GM23338 (cell line): Measurements from ENCODE around the gene NRN1. TPM values are rescaled to one million over a fixed set of nuclear protein-coding genes. Genes with fewer than 3 reads are reported as not detected.
A peak's percentile ranks its signal among the peaks of the same experiment; 100 is the strongest.

ENCODE experiments used
- ATAC-seq: fragments of 200-7000 bp; cut with Tn5 transposase; 3 replicates; pipeline ENCODE4 v1.9.1; 2020
- DNase-seq: peaks from one replicate; pipeline ENCODE4 v3.0.0-alpha.2; 2015; ENCODE audit warnings: low spot score
- H2AFZ ChIP-seq: fragments of 200-600 bp; sonication (generic); 2 replicates; pipeline ENCODE4 v1.8.0; 2016; ENCODE audit warnings: antibody characterized with exemption, mild to moderate bottlenecking, moderate library complexity
- H3F3A ChIP-seq: fragments of 200-600 bp; sonication (generic); replicated peaks from 2 replicates; pipeline ENCODE4 v1.8.0; 2017; ENCODE audit warnings: antibody characterized with exemption, mixed run types, low read depth
- H3K27ac ChIP-seq: fragments of 200-600 bp; sonication (generic); 2 replicates; pipeline ENCODE4 v1.6.1; 2016; ENCODE audit warnings: low read depth
- H3K27me3 ChIP-seq: fragments of 200-600 bp; sonication (generic); 2 replicates; pipeline ENCODE4 v1.8.0; 2016; ENCODE audit warnings: mild to moderate bottlenecking, mixed run types, moderate library complexity; ENCODE audit not compliant: insufficient read depth
- H3K36me3 ChIP-seq: fragments of 200-600 bp; sonication (generic); 2 replicates; pipeline ENCODE4 v1.8.0; 2016; ENCODE audit warnings: mild to moderate bottlenecking; ENCODE audit not compliant: insufficient read depth
- H3K4me1 ChIP-seq: fragments of 200-600 bp; sonication (generic); 2 replicates; pipeline ENCODE4 v1.8.0; 2016; ENCODE audit warnings: mild to moderate bottlenecking, moderate library complexity; ENCODE audit not compliant: insufficient read depth
- H3K4me2 ChIP-seq: fragments of 200-600 bp; sonication (generic); 2 replicates; pipeline ENCODE4 v1.7.1; 2017; ENCODE audit warnings: mixed run types
- H3K4me3 ChIP-seq: fragments of 200-600 bp; sonication (generic); 2 replicates; pipeline ENCODE4 v1.6.1; 2016; ENCODE audit warnings: mixed run types
- H3K79me2 ChIP-seq: fragments of 200-600 bp; sonication (generic); replicated peaks from 2 replicates; pipeline ENCODE4 v1.8.0; 2017; ENCODE audit warnings: mild to moderate bottlenecking; ENCODE audit not compliant: insufficient read depth
- H3K9me2 ChIP-seq: fragments of 200-600 bp; sonication (generic); 2 replicates; pipeline ENCODE4 v1.8.0; 2017; ENCODE audit not compliant: insufficient read depth
- H4K20me1 ChIP-seq: fragments of 200-600 bp; sonication (generic); replicated peaks from 2 replicates; pipeline ENCODE4 v1.8.0; 2017; ENCODE audit warnings: mild to moderate bottlenecking; ENCODE audit not compliant: insufficient read depth
- H3K27ac Mint-ChIP-seq: 2 replicates; pipeline ENCODE4 v1.8.0; 2020; ENCODE audit warnings: inconsistent platforms, mild to moderate bottlenecking, moderate library complexity, mixed read lengths
- H3K27me3 Mint-ChIP-seq: 3 replicates; pipeline ENCODE4 v1.8.0; 2022; ENCODE audit warnings: low read depth, mild to moderate bottlenecking, moderate library complexity, mixed read lengths, inconsistent platforms; ENCODE audit not compliant: insufficient read depth, poor library complexity
- H3K36me3 Mint-ChIP-seq: 3 replicates; pipeline ENCODE4 v1.8.0; 2021; ENCODE audit warnings: low read depth, mild to moderate bottlenecking, inconsistent platforms, moderate library complexity, mixed read lengths
- H3K4me1 Mint-ChIP-seq: 3 replicates; pipeline ENCODE4 v1.8.0; 2020; ENCODE audit warnings: mild to moderate bottlenecking, inconsistent platforms, mixed read lengths
- H3K4me3 Mint-ChIP-seq: 3 replicates; pipeline ENCODE4 v1.8.0; 2021; ENCODE audit warnings: moderate library complexity, mild to moderate bottlenecking, inconsistent platforms, mixed read lengths
- H3K9me3 Mint-ChIP-seq: 3 replicates; pipeline ENCODE4 v1.8.0; 2020; ENCODE audit warnings: moderate library complexity, mild to moderate bottlenecking, inconsistent platforms, mixed read lengths
- EZH2 ChIP-seq: fragments of 200-600 bp; sonication (generic); IDR thresholded peaks from one replicate; pipeline ENCODE4 v1.8.0; 2017; ENCODE audit warnings: antibody characterized with exemption, mild to moderate bottlenecking, low read depth; ENCODE audit not compliant: unreplicated experiment
- JUNB ChIP-seq: IDR thresholded peaks from one replicate; pipeline ENCODE4 v1.6.1; 2016; ENCODE audit warnings: antibody characterized with exemption; ENCODE audit not compliant: unreplicated experiment
- NANOG ChIP-seq: IDR thresholded peaks from 2 replicates; pipeline ENCODE4 v1.6.1; 2016; ENCODE audit warnings: antibody characterized with exemption, borderline replicate concordance
- STAT1 ChIP-seq: IDR thresholded peaks from one replicate; pipeline ENCODE4 v1.6.1; 2016; ENCODE audit warnings: antibody characterized with exemption; ENCODE audit not compliant: unreplicated experiment
- ZNF114 ChIP-seq: fragments of 250-450 bp; sonication (Bioruptor Pico); IDR thresholded peaks from 2 replicates; pipeline ENCODE4 v1.5.0; 2020; ENCODE audit warnings: mild to moderate bottlenecking, moderate library complexity
- ZNF331 ChIP-seq: fragments of 250-450 bp; sonication (Bioruptor Pico); IDR thresholded peaks from 2 replicates; pipeline ENCODE4 v1.5.0; 2020; ENCODE audit warnings: low read depth, mild to moderate bottlenecking, moderate library complexity
- polyA plus RNA-seq: library from polyadenylated mRNA; unstranded; fragments of >200 nt; fragmentation: Nextera tagmentation; extraction: Ambion mirVana; gene quantifications from 2 replicates; pipeline ENCODE4 v1.2.1, GENCODE V29; 2016
- total RNA-seq: library from RNA; depleted of rRNA; stranded (reverse); fragments of >200 nt; shearing (Covaris generic); gene quantifications from 2 replicates; pipeline ENCODE4 v1.2.3, GENCODE V29; 2014
- TF ChIP-seq, protein P1 (sequence below): IDR thresholded peaks from 2 replicates; pipeline ENCODE4 v1.6.1; 2016; ENCODE audit warnings: antibody characterized with exemption
- TF ChIP-seq, protein P2 (sequence below), 2 experiments: fragments of 200-600 bp in 1 of 2; sonication (generic) in 1 of 2; conservative IDR thresholded peaks; 2 replicates each; pipeline versions ENCODE4 v1.5.1 to v1.6.1; 2016 to 2017; ENCODE audit warnings: antibody characterized with exemption in 2 of 2, low read depth in 2 of 2, mild to moderate bottlenecking in 2 of 2, moderate library complexity in 1 of 2

NRN1 gene
- total and polyA plus RNA-seq, 2 experiments from 2014 or later = 0.71 TPM; not detected in 1

DNA sequence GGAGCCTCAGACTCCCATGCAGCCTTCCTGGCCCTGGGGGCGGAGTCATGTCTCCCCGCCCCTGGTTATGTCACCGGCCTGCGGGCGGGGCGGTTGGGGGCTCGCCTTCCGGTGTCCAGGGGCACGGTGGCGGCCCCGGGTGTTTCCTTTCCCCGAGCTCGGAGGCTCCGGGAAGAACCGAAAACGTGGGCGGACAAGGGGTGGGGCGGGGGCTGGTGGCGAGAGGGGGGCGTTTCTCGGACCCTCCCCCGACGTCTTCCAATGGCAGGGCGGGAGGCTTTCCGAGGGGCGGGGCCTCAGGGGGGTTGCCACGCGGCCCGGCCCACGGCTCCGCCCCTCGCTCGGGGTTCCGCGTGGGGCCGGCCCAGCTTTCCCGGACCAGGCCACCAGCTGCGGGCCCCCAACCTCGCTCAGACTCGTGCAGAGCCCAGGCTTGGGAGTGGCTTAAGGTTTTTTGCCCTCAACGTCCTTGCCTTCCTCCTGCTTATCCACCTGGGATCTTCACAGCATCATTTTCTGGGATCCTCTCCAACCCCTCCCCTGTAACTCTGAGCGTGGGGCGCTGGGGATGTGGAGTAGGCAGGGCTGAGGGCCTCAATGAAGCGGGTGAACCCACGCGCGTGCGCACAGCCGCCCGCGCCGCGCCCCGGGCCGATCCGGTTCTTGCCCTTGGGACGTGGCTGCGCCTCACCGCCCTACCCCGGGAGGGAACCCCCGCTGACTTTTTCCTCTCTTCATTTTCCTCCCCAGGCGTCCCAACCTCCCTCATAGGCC, 2.1 kb upstream of the NRN1 start (continued):
- TF ChIP-seq ZNF114 (CRISPR knock-in tag) (no peak), NANOG (no peak), JUNB (no peak)
- TF ChIP-seq, protein P1, sequence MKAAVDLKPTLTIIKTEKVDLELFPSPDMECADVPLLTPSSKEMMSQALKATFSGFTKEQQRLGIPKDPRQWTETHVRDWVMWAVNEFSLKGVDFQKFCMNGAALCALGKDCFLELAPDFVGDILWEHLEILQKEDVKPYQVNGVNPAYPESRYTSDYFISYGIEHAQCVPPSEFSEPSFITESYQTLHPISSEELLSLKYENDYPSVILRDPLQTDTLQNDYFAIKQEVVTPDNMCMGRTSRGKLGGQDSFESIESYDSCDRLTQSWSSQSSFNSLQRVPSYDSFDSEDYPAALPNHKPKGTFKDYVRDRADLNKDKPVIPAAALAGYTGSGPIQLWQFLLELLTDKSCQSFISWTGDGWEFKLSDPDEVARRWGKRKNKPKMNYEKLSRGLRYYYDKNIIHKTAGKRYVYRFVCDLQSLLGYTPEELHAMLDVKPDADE = 0 out of 2 replicates have a peak, but pooled peaks have one; percentile 32

DNA sequence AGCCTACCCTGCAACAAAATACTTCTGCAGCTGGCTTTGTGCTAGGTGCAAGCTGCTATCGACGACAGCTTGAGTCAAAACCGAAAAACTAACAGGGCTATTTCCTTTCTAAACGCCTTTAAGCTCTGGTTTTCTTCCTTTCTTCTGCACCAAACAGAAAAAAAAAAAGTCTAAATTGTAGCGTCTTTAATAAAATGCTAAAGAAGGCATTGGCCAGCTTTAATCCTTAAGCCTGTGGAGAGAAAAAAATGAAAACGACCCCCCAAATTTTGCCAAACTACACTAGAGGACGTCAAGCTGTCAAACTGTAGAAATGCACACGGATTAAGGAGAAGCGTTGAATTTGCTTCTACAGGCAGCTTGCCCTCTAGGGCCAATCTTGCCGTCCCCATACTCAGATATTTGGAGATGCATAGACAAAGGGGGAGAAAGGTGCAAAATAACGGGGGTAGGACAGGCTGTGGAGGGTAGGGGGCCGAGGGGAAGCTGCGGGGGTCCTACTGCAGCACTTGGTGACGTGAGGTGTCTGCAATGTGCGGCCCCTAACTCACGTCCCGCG, 1.4 kb upstream of the NRN1 start:
- H4K20me1 ChIP-seq = no peaks in the 10 kb centered on the region
- H3K79me2 ChIP-seq = no peaks in the 10 kb centered on the region
- H3K27me3 ChIP-seq = peaks cover 65% of the 10 kb centered on the region
- no peaks in the 10 kb centered on the region for H3K9me2 ChIP-seq
- peaks cover 38% of the 10 kb centered on the region for H3K4me1 Mint-ChIP-seq
- no peaks in the 10 kb centered on the region; the same call in none of the 3 replicates for H3K9me3 Mint-ChIP-seq
- peak overlapping the region; percentile 97; the same call in 1 of the 2 replicates for H2AFZ ChIP-seq
- DNase-seq (no peak), ATAC-seq (no peak)
- peak overlapping the region; percentile 77 for H3K4me3 ChIP-seq
- H3K27ac ChIP-seq = no peak overlapping the region
- no peak overlapping the region for H3K27ac Mint-ChIP-seq
- H3K27me3 Mint-ChIP-seq = peaks cover 58% of the 10 kb centered on the region
- H3K4me1 ChIP-seq = peaks cover 45% of the 10 kb centered on the region
- H3K4me3 Mint-ChIP-seq = peak overlapping the region; percentile 75
- TF ChIP-seq, protein P1 = no peak
- TF ChIP-seq ZNF331 (CRISPR knock-in tag) = no peak
- TF ChIP-seq NANOG = no peak
- no peak for TF ChIP-seq EZH2
- peaks cover 3% of the 10 kb centered on the region; the same call in 1 of the 3 replicates for H3K36me3 Mint-ChIP-seq
- H3K4me2 ChIP-seq = peak overlapping the region; percentile 89
- no peaks in the 10 kb centered on the region for H3K36me3 ChIP-seq
- peaks cover 34% of the 10 kb centered on the region for H3F3A ChIP-seq

DNA sequence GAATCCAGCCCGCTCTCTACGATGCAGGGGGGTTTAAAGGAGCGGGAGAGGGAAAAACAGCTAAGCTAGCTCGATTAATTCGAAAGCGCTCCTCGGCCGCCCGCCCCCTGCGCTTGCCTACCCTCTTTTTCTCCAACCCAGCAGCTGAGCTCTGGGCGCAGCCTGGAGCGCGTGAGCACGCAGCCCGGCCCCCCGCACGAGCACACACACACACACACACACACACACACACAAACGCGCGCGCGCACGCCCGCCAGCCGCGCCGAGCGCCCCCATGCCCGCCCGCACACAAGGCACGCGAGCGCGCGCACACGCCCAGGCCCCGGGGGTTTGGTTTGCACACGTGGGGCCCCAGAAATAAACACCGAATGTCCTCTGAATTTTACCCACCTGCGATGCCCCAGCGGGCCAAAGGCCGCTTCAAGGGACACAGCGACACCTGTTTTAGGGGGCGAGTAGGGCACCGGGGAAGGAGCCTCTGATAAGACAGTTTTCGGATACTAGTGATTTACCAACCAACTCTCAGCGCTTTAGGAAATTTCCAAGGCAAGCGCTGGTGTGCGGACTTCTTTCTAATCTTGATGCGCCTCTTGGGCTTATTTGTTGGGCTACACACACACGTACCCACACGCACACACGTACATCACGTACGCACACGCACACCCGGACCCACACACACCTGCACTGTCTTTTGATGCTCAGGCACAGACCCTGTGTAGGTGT, 802 bp upstream of the NRN1 start:
- H3K27me3 Mint-ChIP-seq = peaks cover 65% of the 10 kb centered on the region
- no peak overlapping the region for H3K27ac Mint-ChIP-seq
- H3K4me1 Mint-ChIP-seq = peaks cover 43% of the 10 kb centered on the region
- TF ChIP-seq, protein P2, sequence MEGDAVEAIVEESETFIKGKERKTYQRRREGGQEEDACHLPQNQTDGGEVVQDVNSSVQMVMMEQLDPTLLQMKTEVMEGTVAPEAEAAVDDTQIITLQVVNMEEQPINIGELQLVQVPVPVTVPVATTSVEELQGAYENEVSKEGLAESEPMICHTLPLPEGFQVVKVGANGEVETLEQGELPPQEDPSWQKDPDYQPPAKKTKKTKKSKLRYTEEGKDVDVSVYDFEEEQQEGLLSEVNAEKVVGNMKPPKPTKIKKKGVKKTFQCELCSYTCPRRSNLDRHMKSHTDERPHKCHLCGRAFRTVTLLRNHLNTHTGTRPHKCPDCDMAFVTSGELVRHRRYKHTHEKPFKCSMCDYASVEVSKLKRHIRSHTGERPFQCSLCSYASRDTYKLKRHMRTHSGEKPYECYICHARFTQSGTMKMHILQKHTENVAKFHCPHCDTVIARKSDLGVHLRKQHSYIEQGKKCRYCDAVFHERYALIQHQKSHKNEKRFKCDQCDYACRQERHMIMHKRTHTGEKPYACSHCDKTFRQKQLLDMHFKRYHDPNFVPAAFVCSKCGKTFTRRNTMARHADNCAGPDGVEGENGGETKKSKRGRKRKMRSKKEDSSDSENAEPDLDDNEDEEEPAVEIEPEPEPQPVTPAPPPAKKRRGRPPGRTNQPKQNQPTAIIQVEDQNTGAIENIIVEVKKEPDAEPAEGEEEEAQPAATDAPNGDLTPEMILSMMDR (conservative IDR thresholded peaks at IDR 0.05; ENCODE audit: low read depth in 2 of 2) = peak; percentile 56 to 66
- TF ChIP-seq STAT1 = no peak
- peaks cover 34% of the 10 kb centered on the region for H3F3A ChIP-seq
- H3K4me3 ChIP-seq = peak overlapping the region; percentile 77
- peak; percentile 82 for DNase-seq
- H3K79me2 ChIP-seq = no peaks in the 10 kb centered on the region
- H3K4me3 Mint-ChIP-seq = peak overlapping the region; percentile 75
- no peaks in the 10 kb centered on the region for H3K9me2 ChIP-seq
- H2AFZ ChIP-seq = peak overlapping the region; percentile 97
- ATAC-seq = peak; percentile 15
- no peak overlapping the region for H3K27ac ChIP-seq
- H4K20me1 ChIP-seq = no peaks in the 10 kb centered on the region
- H3K4me1 ChIP-seq = peaks cover 52% of the 10 kb centered on the region
- H3K9me3 Mint-ChIP-seq = no peaks in the 10 kb centered on the region; the same call in none of the 3 replicates
- no peaks in the 10 kb centered on the region for H3K36me3 ChIP-seq
- H3K36me3 Mint-ChIP-seq = peaks cover 3% of the 10 kb centered on the region; the same call in 1 of the 3 replicates
- peak overlapping the region; percentile 89 for H3K4me2 ChIP-seq
- peaks cover 71% of the 10 kb centered on the region for H3K27me3 ChIP-seq
